ENCODE results near the gene COA1. TPM values are rescaled to one million over a fixed set of nuclear protein-coding genes. Genes with fewer than 3 reads are reported as not detected.
"Not testable (repeated sequence)": the region's sequence is repeated elsewhere in the genome, so short reads cannot be mapped to it uniquely, and the experiment has no call there.

COA1 gene
- polyA plus RNA-seq, 5 donors = 57.6 to 82.4 (median 80.1) TPM

GRCh38 chr7:43693687-43694398 lies 35.5 kb downstream of the COA1 start:
- no peak for DNase-seq

- no peak for DNase-seq
Measured at GRCh38 chr7:43692582-43693373, 36.5 kb downstream of the COA1 start.

- DNase-seq = no peak
Measured at GRCh38 chr7:43691611-43692010, 37.7 kb downstream of the COA1 start.

- DNase-seq = no peak
Measured at GRCh38 chr7:43689115-43689514, 40.2 kb downstream of the COA1 start.

DNA sequence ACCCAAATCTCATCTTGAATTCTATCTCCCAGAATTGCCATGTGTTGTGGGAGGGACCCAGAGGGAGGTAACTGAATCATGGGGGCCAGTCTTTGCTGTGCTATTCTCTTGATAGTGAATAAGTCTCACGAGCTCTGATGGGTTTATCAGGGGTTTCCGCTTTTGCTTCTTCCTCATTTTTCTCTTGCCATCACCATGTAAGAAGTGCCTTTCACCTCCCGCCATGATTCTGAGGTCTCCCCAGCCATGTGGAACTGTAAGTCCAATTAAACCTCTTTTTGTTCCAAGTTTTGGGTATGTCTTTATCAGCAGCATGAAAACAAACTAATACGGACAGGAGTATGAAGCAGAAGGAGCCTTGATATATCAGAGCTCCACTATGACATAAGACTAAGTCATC lies 41.5 kb downstream of the COA1 start:
- DNase-seq = not testable (repeated sequence)

DNA sequence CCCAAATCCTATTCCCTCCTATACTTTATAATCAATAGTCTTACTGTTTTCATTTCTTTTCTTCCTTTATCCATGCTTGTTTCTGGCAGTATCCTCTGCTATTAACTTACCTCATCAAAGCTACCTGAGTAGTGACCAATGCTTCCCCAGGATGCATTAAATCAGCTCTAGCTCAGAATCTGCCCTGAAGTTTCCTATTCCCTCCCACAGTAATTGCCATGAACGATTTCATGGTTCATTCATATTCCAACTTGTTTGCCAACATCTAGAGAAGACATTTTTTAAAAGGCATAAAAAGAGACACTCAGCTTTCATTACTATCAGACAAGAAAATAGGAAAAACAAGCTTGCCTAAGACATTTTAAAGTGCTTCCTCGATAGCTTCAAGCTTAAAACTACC lies 42.3 kb downstream of the COA1 start:
- no peak for DNase-seq

DNA sequence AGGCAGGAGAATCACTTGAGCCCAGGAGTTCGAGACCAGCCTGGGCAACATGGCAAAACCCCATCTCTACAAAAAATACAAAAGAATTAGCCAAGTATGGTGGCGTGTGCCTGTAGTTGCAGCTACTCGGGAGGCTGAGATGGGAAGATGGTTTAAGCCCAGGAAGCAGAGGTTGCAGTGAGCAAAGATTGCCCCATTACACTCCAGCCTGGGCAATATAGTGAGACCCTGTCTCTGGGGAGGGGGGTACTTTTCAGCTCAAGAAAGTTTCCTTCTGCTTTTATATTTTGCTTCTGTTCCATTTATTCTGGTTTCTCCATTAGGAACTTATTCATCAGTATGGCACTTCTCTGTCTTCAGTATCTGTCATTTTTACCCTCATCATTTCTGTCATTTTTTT lies 48.6 kb downstream of the COA1 start:
- DNase-seq = no peak

DNA sequence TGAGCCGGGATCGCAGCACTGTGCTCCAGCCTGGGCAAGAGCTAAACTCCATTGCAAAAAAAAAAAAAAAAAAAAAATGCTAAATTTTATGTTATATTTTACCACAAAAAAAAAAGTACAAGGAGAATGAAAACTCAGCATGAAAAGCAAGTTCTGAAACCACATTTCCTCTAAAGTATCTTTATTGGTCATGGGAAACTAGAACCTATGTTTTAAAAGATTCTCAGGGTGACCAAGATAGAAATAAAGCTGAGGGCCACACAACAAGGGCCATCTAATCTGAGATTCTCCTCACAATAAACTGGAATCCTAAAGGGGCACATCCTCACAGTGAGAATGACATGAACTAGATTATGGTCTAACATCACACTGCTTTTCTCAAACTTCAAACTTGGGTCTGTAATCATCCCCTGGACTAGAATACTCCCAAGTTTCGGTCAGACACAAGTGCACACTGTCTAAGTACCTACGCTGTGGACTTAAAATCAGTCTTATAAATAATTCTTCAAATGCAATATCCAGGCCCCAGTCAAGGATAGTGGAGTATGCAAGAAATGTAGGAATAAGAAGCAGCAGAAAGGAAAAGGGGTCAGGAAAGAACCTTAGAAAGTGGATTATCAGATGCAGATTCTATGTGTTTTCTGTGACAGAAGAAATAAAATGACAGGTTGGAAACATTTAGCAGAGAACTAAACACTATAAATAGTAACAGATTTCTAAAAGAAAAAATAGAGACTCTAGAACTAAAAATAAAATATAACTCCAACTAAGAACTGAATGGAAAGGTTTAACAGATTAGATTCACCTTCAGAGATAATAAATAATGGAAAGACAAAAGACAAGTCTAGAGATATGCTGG lies 49.9 kb downstream of the COA1 start:
- no peak for DNase-seq

GRCh38 chr7:43678315-43678714 lies 51.0 kb downstream of the COA1 start:
- DNase-seq = no peak

GRCh38 chr7:43677864-43678263 lies 51.5 kb downstream of the COA1 start:
- no peak for DNase-seq

GRCh38 chr7:43674559-43675436 lies 54.5 kb downstream of the COA1 start:
- DNase-seq = no peak

GRCh38 chr7:43673243-43673976 lies 55.9 kb downstream of the COA1 start:
- DNase-seq = not testable (repeated sequence)

DNA sequence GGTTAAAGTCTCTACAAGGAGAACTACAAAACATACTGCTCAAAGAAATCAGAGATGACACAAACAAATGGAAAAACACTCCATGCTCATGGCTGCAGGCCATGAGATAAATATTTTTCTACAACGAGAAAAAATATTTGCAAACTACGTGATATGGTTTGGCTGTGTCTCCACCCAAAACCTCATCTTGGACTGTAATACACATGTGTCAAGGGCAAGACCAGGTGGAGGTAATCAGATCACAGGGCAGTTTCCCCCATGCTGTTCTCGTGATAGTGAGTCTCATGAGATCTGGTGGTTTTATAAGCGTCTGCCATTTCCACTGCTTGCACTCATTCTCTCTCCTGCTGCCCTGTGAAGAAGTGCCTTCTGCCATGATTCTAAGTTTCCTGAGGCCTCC lies 57.8 kb downstream of the COA1 start:
- no peak for DNase-seq

DNA sequence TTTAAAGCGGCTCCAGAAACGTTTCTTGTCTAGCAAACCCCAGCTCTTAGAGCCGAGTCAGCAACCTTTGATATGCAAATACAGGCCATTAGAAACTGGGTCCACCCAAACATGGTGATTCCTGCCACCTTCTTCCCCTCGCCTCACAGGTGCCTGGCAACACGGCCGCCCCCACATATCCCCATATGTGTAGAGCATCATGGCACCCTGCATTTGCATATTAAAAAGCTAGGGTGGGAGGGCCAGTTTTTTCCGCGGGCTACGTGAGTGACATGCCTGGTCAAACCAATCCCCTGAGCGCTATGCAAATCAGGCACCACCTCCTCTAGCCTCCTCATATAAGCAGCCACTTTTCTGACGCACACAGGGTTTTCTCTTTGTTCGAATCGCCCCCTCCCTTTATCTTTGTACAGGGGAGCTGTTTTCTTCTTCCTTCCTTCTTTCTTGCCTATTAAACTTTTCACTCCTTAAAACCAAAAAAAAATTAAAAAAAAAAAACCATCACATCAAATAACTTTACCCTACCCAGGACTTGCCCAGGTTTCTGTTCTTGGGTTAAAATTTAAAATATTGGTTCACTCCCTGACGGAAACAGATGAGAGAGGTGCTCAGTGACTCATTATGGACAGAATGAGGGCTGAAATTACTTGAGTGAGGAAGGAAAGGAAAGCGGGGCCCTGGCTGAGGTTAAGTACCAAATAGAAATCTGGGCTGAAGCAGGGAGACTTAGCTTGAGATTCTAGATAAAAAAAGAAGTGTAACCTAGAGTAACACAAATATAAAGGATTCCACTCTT lies 59.8 kb downstream of the COA1 start:
- no peak for DNase-seq

DNA sequence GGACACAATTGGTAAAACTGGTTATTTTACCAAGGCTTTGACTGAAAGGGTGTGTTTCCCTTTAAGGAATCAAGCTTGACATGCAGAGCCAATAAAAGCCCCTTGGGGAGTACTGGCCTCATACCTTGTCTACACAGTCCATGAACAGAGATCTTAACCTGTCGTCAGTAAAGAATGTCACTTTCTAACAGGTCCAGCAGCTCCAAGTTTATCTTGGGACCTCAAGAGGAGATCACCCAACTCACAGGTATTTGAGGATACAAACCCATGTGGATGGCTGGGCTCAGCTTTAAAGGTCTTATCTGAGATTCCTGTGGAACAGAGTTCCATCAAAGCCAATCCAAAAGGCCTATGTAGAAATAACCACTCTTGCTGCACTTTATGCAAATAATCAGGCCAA lies 61.3 kb downstream of the COA1 start:
- no peak for DNase-seq

GRCh38 chr7:43666938-43667337 lies 62.4 kb downstream of the COA1 start:
- no peak for DNase-seq

DNA sequence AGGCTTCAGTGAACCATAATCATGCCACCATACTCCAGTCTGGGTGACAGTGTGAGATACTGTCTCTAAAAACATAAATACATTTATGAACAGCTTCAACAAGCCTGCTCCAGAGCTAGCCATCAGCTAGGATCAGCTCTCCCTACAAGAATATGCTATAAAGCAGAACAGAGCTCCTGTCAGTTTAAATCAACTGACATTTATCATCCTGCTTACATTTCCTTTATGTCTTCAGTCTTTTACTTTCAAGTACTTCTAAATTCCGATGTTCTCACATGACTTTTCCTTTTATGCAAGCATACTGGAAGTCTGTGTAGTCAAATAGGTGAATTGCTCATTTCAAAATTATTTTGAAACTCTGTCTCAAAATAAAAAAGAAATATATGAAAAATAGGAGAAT lies 64.6 kb downstream of the COA1 start:
- DNase-seq = no peak

DNA sequence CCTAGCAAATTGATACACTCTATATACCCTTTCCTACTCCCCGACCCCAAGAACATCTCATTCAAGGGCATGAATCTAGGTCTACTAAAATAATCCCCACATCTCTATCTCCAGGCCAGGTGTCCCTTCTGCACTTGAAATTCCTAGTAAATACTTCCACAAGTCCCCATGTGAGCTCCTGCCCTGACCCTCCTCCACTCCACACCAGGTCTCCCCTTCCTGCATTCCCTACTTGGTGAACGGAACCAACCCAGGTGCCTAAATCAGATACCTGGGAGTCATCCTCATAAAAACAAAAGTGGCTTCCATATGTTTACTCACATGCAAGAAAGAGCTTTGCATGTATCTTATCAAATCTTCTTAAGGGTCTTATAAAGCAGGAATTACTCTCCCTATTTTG lies 69.2 kb downstream of the COA1 start:
- no peak for DNase-seq

DNA sequence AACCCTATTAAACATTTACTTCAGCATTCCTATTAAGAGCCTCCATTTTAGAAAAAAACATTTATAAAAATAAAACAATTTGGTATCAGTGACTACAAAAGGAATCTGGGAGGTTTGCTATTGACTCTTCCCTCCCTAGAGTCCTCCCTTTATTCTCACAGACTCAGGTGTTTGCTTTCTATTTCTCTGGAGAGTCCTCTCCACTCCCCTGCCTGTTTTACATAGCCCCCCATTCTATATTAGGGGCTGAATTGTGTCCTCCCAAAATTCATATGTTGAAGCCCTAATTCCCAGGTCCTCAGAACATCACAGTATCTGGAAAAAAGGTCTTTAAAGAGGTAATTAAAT lies 69.8 kb downstream of the COA1 start:
- no peak for DNase-seq

Measured in right lung (tissue), 5 donors.